Measurements from ENCODE around the gene CNTNAP2. TPM values are rescaled to one million over a fixed set of nuclear protein-coding genes. Genes with fewer than 3 reads are reported as not detected.
"Not testable (repeated sequence)": the region's sequence is repeated elsewhere in the genome, so short reads cannot be mapped to it uniquely, and the experiment has no call there.

Gene CNTNAP2
- total RNA-seq, 2 experiments from 2014 or later, result 0.19 to 0.22 TPM

GRCh38 chr7:147765301-147765700 lies 1648.7 kb downstream of the CNTNAP2 start:
- Mint-ChIP-seq H3K36me3 (no peaks in the 10 kb centered on the region), H3K4me3 (no peak overlapping the region), H3K27me3 (no peaks in the 10 kb centered on the region), H3K27ac (no peak overlapping the region), H3K4me1 (no peaks in the 10 kb centered on the region), H3K9me3 (no peaks in the 10 kb centered on the region)
- DNase-seq, result no peak

- DNase-seq, result no peak
- H3K27me3 Mint-ChIP-seq, result no peaks in the 10 kb centered on the region
- H3K27ac Mint-ChIP-seq, result no peak overlapping the region
- H3K4me3 Mint-ChIP-seq, result no peak overlapping the region
- H3K36me3 Mint-ChIP-seq, result no peaks in the 10 kb centered on the region
- H3K9me3 Mint-ChIP-seq, result no peaks in the 10 kb centered on the region
- no peaks in the 10 kb centered on the region for H3K4me1 Mint-ChIP-seq
Observed at GRCh38 chr7:147771344-147771743, 1654.7 kb downstream of the CNTNAP2 start.

- Mint-ChIP-seq H3K36me3 (no peaks in the 10 kb centered on the region), H3K27ac (no peak overlapping the region), H3K4me3 (no peak overlapping the region), H3K9me3 (no peaks in the 10 kb centered on the region), H3K27me3 (no peaks in the 10 kb centered on the region), H3K4me1 (no peaks in the 10 kb centered on the region)
- no peak for DNase-seq
Observed at GRCh38 chr7:147774461-147774860, 1657.9 kb downstream of the CNTNAP2 start.

GRCh38 chr7:147775516-147776284 lies 1659.1 kb downstream of the CNTNAP2 start:
- no peak for DNase-seq
- Mint-ChIP-seq H3K36me3 (no peaks in the 10 kb centered on the region), H3K9me3 (no peaks in the 10 kb centered on the region), H3K27me3 (no peaks in the 10 kb centered on the region), H3K4me3 (no peak overlapping the region), H3K4me1 (no peaks in the 10 kb centered on the region), H3K27ac (no peak overlapping the region)

GRCh38 chr7:147777309-147777708 lies 1660.7 kb downstream of the CNTNAP2 start:
- H3K4me3 Mint-ChIP-seq, result no peak overlapping the region
- H3K9me3 Mint-ChIP-seq, result no peaks in the 10 kb centered on the region
- no peak overlapping the region for H3K27ac Mint-ChIP-seq
- DNase-seq, result no peak
- no peaks in the 10 kb centered on the region for H3K36me3 Mint-ChIP-seq
- no peaks in the 10 kb centered on the region for H3K27me3 Mint-ChIP-seq
- no peaks in the 10 kb centered on the region for H3K4me1 Mint-ChIP-seq

- Mint-ChIP-seq H3K4me1 (no peaks in the 10 kb centered on the region), H3K27me3 (no peaks in the 10 kb centered on the region), H3K9me3 (peaks cover 1% of the 10 kb centered on the region), H3K4me3 (no peak overlapping the region), H3K36me3 (no peaks in the 10 kb centered on the region), H3K27ac (no peak overlapping the region)
- no peak for DNase-seq
Observed at GRCh38 chr7:147779949-147780348, 1663.3 kb downstream of the CNTNAP2 start.

- DNase-seq, result no peak
- H3K4me1 Mint-ChIP-seq, result no peaks in the 10 kb centered on the region
- no peaks in the 10 kb centered on the region for H3K36me3 Mint-ChIP-seq
- no peaks in the 10 kb centered on the region for H3K27me3 Mint-ChIP-seq
- H3K9me3 Mint-ChIP-seq, result no peaks in the 10 kb centered on the region
- no peak overlapping the region for H3K4me3 Mint-ChIP-seq
- no peak overlapping the region for H3K27ac Mint-ChIP-seq
Observed at GRCh38 chr7:147796581-147796980, 1680.0 kb downstream of the CNTNAP2 start.

- no peaks in the 10 kb centered on the region for H3K9me3 Mint-ChIP-seq
- no peaks in the 10 kb centered on the region for H3K36me3 Mint-ChIP-seq
- H3K4me1 Mint-ChIP-seq, result no peaks in the 10 kb centered on the region
- no peak overlapping the region for H3K27ac Mint-ChIP-seq
- no peaks in the 10 kb centered on the region for H3K27me3 Mint-ChIP-seq
- DNase-seq, result no peak
- no peak overlapping the region for H3K4me3 Mint-ChIP-seq
Observed at GRCh38 chr7:147798001-147798400, 1681.4 kb downstream of the CNTNAP2 start.

GRCh38 chr7:147801762-147802161 lies 1685.2 kb downstream of the CNTNAP2 start:
- DNase-seq, H3K4me3 Mint-ChIP-seq, H3K4me1 Mint-ChIP-seq, H3K27ac Mint-ChIP-seq, H3K36me3 Mint-ChIP-seq, H3K27me3 Mint-ChIP-seq, H3K9me3 Mint-ChIP-seq: not testable (repeated sequence)

- Mint-ChIP-seq H3K27ac (no peak overlapping the region), H3K9me3 (no peaks in the 10 kb centered on the region), H3K36me3 (no peaks in the 10 kb centered on the region), H3K27me3 (no peaks in the 10 kb centered on the region), H3K4me3 (no peak overlapping the region), H3K4me1 (no peaks in the 10 kb centered on the region)
- DNase-seq, result no peak
Observed at GRCh38 chr7:147803151-147803550, 1686.5 kb downstream of the CNTNAP2 start.

- DNase-seq, result no peak
- Mint-ChIP-seq H3K9me3 (no peaks in the 10 kb centered on the region), H3K36me3 (no peaks in the 10 kb centered on the region), H3K27me3 (no peaks in the 10 kb centered on the region), H3K4me3 (no peak overlapping the region), H3K27ac (no peak overlapping the region), H3K4me1 (no peaks in the 10 kb centered on the region)
Observed at GRCh38 chr7:147803606-147804005, 1687.0 kb downstream of the CNTNAP2 start.

GRCh38 chr7:147804032-147804431 lies 1687.4 kb downstream of the CNTNAP2 start:
- no peak overlapping the region for H3K4me3 Mint-ChIP-seq
- no peak overlapping the region for H3K27ac Mint-ChIP-seq
- H3K36me3 Mint-ChIP-seq, result no peaks in the 10 kb centered on the region
- no peaks in the 10 kb centered on the region for H3K9me3 Mint-ChIP-seq
- H3K27me3 Mint-ChIP-seq, result no peaks in the 10 kb centered on the region
- no peak for DNase-seq
- no peaks in the 10 kb centered on the region for H3K4me1 Mint-ChIP-seq

- Mint-ChIP-seq H3K27me3 (no peaks in the 10 kb centered on the region), H3K27ac (no peak overlapping the region), H3K9me3 (no peaks in the 10 kb centered on the region), H3K36me3 (no peaks in the 10 kb centered on the region), H3K4me1 (no peaks in the 10 kb centered on the region), H3K4me3 (no peak overlapping the region)
- no peak for DNase-seq
Observed at GRCh38 chr7:147805996-147806576, 1689.5 kb downstream of the CNTNAP2 start.

- H3K27me3 Mint-ChIP-seq, result no peaks in the 10 kb centered on the region
- no peaks in the 10 kb centered on the region for H3K9me3 Mint-ChIP-seq
- H3K36me3 Mint-ChIP-seq, result no peaks in the 10 kb centered on the region
- H3K4me1 Mint-ChIP-seq, result no peaks in the 10 kb centered on the region
- H3K27ac Mint-ChIP-seq, result no peak overlapping the region
- H3K4me3 Mint-ChIP-seq, result no peak overlapping the region
- DNase-seq, result no peak
Observed at GRCh38 chr7:147809786-147810185, 1693.2 kb downstream of the CNTNAP2 start.

GRCh38 chr7:147810269-147810668 lies 1693.7 kb downstream of the CNTNAP2 start:
- DNase-seq, result no peak
- H3K9me3 Mint-ChIP-seq, result no peaks in the 10 kb centered on the region
- no peaks in the 10 kb centered on the region for H3K4me1 Mint-ChIP-seq
- no peak overlapping the region for H3K27ac Mint-ChIP-seq
- H3K27me3 Mint-ChIP-seq, result no peaks in the 10 kb centered on the region
- H3K36me3 Mint-ChIP-seq, result no peaks in the 10 kb centered on the region
- no peak overlapping the region for H3K4me3 Mint-ChIP-seq

- DNase-seq, result no peak
- H3K27ac Mint-ChIP-seq, result no peak overlapping the region
- H3K36me3 Mint-ChIP-seq, result no peaks in the 10 kb centered on the region
- H3K4me1 Mint-ChIP-seq, result no peaks in the 10 kb centered on the region
- no peaks in the 10 kb centered on the region for H3K27me3 Mint-ChIP-seq
- H3K9me3 Mint-ChIP-seq, result no peaks in the 10 kb centered on the region
- H3K4me3 Mint-ChIP-seq, result no peak overlapping the region
Observed at GRCh38 chr7:147811923-147812322, 1695.3 kb downstream of the CNTNAP2 start.

All from activated naive CD8-positive, alpha-beta T cell treated with anti-CD3 and anti-CD28 coated beads for 36 hours (primary cell).